HG03196 (cell line): Measurements from ENCODE around the gene BABAM2.
"Not testable (repeated sequence)": the region's sequence is repeated elsewhere in the genome, so short reads cannot be mapped to it uniquely, and the experiment has no call there.

ENCODE experiments used
- ATAC-seq: cut with Tn5 transposase; IDR thresholded peaks from one replicate; pipeline ENCODE4 v1.9.1; 2021; ENCODE audit not compliant: unreplicated experiment

BABAM2 gene

DNA sequence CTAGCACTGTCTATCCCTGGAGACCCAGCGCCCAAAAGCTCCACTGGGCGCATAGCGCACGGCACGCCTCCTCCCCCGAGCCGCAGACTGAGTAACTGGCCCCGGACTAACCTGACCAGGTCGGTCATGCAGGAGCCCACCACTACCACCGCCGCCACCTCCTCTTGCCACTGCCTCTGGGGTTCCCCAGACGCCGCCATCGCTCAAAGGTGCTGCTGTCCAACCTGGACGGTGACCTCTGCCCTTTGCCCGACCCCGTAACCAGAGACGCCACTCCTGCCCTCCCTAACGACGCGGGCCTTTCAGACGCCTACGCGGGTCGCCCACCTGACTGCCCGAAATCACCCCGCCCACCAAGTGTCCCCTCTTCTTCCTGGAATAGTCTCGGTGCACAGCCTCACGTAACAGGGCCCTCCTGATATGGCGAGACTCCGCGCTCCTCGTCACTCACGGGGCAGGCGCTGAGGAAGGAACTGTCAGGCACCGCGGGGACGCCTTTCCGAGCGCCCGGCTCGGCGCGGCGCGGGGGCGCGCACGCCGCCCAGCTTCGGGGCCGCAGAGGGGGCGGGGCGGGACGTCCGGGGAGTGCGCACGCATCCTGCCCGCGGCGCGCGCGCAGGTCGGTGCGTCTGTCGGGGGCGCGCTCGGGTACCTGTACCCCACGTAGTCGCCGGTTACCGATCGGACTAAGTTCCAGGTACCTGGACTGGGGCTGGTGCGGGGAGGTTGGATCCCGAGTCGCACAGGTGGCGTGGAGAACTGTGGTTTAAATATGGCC is at the start of gene BABAM2, which contains the start of gene RBKS:
TSS of gene BABAM2 (plus strand) at position 584 of the 778 bp plus-strand sequence. CDS start 3,828 bp downstream, outside the sequence.
TSS of gene RBKS (minus strand) at position 242 of the 778 bp plus-strand sequence. CDS start at position 200, 42 bp downstream.
- ATAC-seq = peak; percentile 80

DNA sequence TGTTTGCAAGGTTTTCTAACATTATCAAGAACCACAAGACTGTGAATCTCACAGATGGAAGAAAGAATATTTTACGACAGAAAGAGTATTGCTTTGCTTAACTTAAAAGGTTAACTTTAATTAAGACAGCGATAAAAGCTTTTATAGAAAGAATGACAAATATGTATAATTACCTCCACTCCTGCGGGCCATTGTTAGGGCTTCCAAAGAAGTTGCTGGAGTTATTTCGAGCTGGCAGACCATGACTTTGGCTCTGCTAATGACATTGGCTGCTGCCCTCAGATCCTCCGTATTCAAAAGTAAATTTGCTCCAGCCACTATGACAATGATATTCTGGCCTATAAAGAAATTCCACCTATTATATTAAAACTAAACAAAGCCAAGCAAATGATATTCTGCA is 47.6 kb upstream of the BABAM2 start:
- ATAC-seq = no peak

DNA sequence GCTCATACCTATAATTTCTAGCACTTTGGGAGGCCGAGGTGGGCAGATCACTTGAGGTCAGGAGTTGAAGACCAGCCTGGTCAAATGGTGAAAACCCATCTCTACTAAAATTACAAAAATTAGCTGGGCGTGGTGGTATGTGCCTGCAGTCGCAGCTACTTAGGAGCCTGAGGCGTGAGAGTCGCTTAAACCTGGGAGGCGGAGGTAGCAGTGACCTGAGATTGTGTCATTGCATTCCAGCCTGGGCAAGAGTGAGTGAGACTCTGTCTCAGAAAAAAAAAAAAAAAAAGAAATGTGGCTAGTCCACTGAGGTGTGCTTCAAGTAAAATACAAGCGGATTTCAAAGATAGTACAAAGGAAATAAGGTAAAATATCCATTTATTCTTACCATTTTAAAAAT is 46.5 kb upstream of the BABAM2 start:
- ATAC-seq = no peak

DNA sequence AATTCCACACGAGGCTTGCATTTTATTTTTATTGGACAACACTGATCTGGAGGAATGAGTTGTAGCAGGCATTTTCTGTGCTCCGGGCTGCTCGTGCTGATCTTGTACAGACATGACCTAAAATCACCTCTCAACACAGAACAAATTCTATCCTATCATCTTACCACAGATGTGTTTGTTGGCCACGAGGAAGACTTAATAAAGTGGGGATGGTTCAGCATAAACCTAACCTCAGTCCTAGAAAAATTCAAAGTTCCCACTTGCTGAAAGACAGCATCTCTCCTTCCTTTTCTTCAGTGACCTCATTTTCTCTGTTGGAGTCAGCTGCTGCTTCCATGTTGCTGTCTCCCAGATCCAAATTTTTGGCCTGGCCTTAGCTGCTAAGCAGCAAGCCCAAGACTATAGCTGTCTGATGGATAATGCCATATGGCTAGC is 45.7 kb upstream of the BABAM2 start:
- ATAC-seq = no peak

DNA sequence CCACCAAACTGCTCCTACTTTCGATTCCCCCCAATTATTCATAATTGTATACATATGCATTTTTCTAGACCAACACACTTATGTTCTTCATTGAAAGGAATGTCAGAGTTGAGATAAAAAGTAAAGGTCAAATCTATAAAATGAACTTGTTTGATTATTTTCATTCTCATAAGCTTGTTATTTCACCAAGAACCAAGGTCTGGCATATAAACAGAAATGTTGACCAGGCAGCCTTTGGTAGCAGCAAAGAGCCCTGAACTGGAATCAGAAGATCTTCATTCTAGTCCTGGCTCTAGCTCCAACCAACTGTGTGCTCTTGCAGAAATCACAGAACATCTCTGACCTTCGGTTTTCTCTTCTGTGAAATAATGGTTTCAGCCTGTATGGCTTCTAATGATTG is 43.2 kb upstream of the BABAM2 start:
- ATAC-seq = no peak

DNA sequence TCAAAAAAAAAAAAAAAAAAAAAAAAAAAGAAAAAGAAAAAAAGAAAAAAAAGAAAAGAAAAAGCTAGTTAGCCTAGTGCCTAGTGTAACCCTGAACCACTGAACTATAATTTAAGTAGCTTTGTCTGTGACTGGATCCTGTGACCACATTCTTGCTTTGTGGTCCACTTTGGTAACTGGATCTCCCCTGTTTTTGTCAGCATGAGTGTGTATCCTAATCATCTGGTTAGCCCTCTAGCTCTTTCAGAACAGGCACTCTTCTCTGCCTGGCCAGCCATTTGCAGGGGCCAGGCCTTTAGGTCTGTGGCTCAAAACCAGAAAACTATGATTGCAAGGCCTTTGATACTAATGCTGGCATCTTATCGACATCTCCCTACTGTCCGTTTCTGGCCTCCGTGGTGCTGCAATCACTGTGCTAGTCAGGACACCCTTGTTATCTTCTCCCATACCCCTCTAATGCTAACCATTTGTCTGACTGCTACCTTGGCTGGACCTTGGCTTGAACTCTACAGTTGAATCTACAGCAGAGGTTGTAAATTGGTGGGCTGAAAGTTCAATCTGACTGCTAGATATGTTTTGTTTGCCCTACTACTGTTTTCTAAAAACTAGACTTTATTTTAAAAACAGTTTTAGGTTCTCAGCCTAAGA is 40.8 kb upstream of the BABAM2 start:
- ATAC-seq = no peak

DNA sequence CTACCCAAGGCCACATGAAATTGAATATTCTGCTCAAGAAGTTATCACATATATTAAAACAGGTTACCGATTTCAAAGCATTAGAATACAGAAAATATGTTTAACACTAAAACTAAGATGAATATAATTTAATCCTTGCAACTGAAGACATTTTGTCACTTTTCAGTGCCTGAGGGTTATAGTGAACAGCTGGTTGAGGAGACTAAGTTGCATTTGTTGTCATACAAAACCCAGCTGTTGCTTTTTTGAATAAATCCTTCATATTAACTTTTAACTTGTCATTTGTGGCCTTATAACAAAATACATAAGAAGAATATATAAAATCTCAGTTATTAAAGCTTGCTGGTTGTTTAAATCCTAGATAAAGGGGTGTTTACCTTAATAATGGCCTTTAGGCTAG is 37.8 kb upstream of the BABAM2 start:
- ATAC-seq = no peak

DNA sequence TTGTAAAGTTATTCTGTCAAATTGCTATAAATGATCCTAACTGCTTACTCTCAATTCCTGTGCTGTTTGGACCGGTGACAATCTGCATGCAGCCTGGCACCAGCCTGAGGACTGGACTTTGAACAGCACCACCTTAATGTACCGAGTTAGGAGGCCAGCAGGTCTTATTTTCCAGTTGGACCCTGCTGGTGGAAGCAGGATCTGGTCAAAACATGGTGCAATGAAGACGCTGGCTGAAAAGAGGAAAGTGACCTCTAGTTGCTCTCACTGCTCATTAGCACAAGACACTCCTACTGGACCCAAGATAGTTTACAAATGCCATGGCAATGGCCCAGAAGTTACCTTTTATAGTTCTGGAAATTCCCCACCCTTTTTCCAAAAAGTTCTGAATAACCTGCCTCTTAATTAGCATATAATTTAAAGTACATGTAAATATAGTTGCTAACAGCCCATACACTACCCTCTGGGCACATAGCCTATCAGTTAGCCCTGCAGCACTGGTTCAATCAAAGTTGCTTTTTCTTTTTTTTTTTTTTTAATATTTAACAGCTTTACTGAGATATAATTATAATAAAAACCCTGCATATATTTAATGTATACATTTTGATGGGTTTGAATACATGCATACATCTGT is 36.2 kb upstream of the BABAM2 start:
- ATAC-seq = no peak

DNA sequence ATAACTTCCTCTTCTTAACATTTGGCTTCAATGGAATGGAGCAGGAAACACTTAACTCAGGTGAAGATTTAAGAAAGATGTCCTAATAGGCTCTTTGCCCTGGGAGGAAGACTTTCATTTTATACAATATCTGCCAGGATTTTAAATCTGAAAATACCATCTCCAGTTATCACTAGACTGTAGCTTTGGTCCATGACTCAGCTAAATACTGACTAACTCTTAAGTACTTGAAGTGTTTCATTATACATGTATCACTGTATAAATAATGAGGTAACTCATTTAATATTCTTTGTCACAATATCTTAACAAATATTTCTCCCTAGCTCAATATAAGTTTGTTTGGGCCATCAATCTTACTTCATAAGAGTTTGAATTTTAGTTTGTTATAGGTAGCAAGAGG is 35.1 kb upstream of the BABAM2 start:
- ATAC-seq = no peak

DNA sequence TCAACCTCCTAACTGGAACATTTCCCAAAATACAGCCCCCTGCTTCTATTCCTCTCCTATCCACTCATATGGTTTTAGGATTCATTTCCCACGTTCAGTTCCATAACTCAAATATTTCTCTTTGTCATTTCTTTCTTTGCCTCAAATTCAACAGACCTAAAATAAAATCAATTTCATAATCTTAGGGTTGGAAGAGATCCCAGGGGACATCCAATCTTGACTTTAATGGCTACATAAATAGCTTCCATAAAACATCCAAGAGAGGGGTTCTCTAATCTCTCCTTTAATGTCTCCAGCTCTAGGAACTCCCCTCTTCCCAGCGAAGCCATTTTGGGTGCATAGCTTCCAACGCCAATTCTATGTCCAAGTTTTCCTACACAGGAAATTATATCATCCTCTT is 34.1 kb upstream of the BABAM2 start:
- ATAC-seq = no peak

DNA sequence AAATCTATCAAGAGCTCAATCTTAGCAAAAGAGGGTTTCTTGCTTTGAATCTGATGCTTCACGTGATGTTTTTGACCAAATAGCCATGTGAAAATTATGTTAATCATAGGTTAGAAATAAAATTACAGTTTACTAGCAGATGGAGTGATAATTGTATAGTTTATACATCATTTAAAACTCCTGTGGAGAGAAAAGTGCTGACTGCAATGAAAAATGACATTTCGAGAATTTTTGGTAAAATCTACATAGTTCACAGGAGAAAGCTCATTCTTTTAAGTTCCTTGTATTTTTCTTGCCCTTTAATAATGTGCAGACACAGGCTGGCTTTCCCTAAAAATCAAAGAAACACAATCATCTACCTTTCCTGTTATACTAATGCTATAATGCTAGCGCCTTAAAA is 33.6 kb upstream of the BABAM2 start:
- ATAC-seq = no peak

DNA sequence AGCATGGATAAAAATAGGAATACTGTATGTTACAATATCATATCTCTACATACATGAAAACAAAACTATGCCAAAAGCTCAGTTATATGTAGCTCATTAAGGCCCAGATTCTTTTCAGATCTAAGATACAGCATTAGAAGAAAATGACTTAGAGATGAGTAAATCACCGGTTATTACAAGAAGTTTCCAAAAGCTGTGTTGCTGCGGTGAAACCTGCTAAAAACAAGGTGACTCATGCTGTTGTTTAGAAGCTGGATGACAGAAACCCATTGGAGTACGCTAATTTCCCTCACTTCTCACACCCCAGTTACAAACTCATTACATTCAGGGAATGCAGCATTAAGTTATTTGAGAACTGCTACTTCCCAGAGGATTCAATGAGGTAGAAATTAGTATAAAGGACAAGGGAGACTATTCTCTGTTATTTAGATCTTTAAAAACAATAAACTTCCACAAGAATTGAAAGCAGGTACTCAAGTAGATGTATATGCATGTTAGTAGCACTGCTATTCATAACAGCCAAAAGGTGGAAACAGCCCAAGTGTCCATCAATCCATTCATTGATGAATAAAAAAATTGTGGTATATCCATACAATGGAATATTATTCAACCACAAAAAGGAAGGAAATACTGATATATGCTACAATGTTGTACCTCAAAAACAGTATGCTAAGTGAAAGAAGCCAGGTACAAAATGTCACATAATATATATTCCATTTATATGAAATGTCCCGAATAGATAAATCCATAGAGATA is 32.9 kb upstream of the BABAM2 start:
- ATAC-seq = no peak

DNA sequence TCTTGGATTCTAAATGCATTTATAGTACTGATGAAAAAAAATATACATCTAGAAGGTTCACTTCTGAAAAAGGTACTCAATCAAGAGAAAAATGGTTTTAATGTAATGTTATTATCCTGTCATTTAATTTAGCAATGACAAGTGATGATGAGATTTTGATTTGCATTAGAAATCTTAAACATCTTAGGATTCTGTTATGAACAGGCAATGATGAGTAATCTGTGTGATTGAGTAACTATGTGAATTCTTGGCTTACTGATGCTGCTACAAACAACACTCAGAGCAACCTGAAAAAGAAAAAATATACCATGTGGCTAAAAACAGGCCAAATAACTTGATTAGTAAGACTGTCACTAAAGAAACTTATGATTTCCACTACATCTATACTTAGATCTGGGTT is 30.4 kb upstream of the BABAM2 start:
- no peak for ATAC-seq

DNA sequence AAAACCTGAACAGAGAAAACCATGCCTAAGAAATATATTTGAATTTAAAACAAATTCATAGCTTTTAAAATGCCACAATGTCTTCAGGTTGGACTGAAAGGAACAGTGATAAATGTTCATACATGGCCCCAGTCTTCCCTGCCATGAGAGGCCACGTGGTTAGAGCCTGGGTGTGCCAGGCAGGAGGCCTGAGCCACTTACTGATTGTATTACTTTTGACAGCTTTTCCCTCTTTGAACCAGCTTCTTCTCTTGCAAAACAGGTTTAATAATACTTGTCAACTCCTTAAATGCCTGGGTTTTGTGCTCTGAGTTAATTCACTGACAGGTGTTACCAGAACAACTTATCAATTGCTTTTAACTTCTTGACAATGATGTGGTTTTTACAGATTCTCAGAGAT is 27.4 kb upstream of the BABAM2 start:
- no peak for ATAC-seq

DNA sequence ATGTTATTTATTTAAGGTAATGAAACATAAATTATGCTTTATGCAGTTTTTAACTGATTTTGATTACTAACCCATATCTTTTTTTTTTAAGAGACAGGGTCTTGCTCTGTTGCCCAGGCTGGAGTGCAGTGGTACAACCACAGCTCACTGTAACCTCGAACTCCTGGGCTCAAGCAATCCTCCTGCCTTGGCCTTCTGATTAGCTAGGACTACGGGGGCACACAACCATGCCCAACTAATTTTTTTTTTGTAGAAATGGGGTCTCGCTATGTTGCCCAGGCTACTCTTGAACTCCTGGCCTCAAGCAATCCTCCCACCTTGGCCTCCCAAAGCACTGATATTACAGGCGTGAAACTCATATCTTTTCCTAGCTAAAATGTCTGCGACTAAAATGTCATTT is 26.6 kb upstream of the BABAM2 start:
- not testable (repeated sequence) for ATAC-seq

DNA sequence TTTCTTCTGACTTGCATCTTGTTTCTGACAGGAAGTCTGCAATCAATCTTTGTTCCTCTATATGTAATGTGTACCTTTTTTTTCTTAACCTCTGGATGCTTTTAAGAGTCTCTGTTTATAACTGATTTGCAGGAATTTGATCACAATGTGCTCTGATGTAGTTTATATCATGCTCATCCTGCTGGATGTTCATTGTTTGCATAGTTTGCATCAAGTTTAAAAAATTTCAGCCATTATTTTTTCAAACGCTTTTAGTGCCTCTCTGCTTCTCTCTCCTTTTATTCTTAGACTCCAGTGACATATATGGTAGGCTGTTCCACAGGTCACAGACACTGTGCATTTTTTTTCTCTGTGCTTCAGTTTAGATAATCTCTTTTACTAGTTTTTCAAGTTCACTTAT is 24.3 kb upstream of the BABAM2 start:
- no peak for ATAC-seq

DNA sequence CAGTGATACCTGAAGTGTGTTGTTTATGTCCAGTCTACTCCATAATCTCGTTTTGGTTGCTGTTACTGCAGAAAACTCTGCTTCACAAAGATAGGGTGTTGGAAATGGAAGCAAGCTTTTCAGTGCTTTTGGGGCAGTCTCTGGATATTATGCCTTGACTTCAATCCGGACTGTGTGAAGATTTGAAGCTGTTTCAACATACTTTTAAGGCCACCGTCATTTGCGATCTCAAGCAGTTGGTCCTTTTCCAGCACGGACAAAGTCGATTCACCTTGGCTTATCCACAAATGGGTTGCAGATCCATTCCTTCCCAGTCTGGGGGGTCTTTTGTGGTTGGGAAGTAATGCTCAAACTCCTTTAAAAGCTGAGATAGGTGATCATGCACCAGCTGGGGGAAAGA is 20.8 kb upstream of the BABAM2 start:
- no peak for ATAC-seq

DNA sequence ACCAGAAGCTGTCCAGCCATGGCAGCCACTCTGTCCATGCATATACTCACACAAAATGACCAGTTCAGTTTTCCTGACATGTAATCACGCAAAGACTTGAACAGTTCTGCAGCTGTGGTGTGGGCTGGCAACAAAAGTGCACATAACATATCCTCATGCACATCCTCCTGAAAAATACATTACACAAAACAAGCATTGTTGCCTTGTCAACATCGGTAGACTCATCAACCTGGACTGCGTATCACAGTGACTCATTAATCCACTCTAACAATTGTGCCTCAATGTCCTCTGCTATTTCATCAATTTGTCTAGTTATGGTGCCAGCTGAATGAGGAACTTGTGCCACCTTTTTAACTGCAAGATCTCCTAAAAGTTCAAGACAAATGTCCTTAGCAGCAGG is 19.8 kb upstream of the BABAM2 start:
- no peak for ATAC-seq

DNA sequence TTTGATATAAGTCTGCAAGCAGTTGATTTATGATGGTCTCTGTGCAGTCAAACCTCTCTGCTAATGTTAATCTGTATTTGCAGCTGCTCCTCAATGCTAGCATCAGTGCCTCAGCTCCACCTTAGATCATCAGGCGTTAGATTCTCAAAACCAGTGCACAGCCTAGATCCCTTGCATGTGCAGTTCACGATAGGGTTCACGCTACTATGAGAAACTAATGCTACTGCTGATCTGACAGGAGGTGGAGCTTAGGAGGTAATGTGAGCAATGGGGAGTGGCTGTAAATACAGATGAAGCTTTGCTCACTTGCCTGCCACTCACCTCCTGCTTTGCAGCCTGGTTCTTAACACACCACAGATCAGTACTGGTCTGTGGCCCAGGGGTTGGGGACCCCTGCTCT is 18.7 kb upstream of the BABAM2 start:
- ATAC-seq = no peak

DNA sequence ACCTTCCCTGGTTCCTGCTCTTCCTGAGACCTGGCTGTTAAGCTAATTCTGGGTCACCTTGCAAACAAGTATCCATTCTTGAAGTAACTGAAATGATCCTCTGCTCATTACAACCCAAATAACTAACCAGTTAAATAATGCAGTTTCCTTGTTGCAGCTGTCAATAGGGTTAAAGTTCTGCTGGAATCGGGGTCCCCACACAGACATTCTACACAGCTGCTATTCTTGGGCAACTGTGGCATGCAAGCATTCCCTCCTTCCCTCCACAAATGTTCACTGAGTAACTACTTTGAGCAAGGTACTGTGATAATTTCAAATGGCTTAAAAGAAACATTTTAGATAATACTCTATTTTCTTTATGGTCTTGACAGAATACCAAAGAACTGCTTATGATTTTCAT is 17.4 kb upstream of the BABAM2 start:
- ATAC-seq = no peak
